Stimulated activated CD8-positive, alpha-beta memory T cell treated with anti-CD3 and anti-CD28 coated beads, Interleukin-15, amount 100 ng/mL, for 48 hours (primary cell): ENCODE results near the gene FHAD1.
"Not testable (repeated sequence)": the region's sequence is repeated elsewhere in the genome, so short reads cannot be mapped to it uniquely, and the experiment has no call there.

Experiments used
- DNase-seq, 2 donors: peaks; one replicate each; pipeline ENCODE4 v3.0.0-alpha.2; 2020; ENCODE audit warnings: low read depth in 2 of 2

Gene FHAD1

GRCh38 chr1:15370781-15371520 lies 123.9 kb downstream of the FHAD1 start:
- DNase-seq = no peak

GRCh38 chr1:15371610-15372545 lies 124.9 kb downstream of the FHAD1 start:
- DNase-seq = no peak

- DNase-seq = no peak
These were observed 131.7 kb downstream of the FHAD1 start for GRCh38 chr1:15378729-15379128.

GRCh38 chr1:15379151-15379550 lies 132.1 kb downstream of the FHAD1 start:
- DNase-seq = not testable (repeated sequence)

- DNase-seq = no peak
These were observed 133.8 kb downstream of the FHAD1 start for GRCh38 chr1:15380601-15381508.

- no peak for DNase-seq
These were observed 134.8 kb downstream of the FHAD1 start for GRCh38 chr1:15381805-15382204.

GRCh38 chr1:15382601-15383518 lies 135.8 kb downstream of the FHAD1 start:
- DNase-seq = no peak

- no peak for DNase-seq
These were observed 136.8 kb downstream of the FHAD1 start for GRCh38 chr1:15383810-15384209.

GRCh38 chr1:15384301-15384901 lies 137.4 kb downstream of the FHAD1 start:
- no peak for DNase-seq

- no peak for DNase-seq
These were observed 138.4 kb downstream of the FHAD1 start for GRCh38 chr1:15385420-15385819.

- DNase-seq = no peak
These were observed 139.2 kb downstream of the FHAD1 start for GRCh38 chr1:15386164-15386749.

- no peak for DNase-seq
These were observed 141.3 kb downstream of the FHAD1 start for GRCh38 chr1:15388201-15388880.

- DNase-seq = not testable (repeated sequence)
These were observed 142.8 kb downstream of the FHAD1 start for GRCh38 chr1:15389828-15390227.

GRCh38 chr1:15390667-15391066 lies 143.6 kb downstream of the FHAD1 start:
- no peak for DNase-seq

GRCh38 chr1:15391366-15391765 lies 144.3 kb downstream of the FHAD1 start:
- DNase-seq = no peak

GRCh38 chr1:15393475-15394257 lies 146.6 kb downstream of the FHAD1 start:
- no peak for DNase-seq

- no peak for DNase-seq
These were observed 147.3 kb downstream of the FHAD1 start for GRCh38 chr1:15394258-15394690.

GRCh38 chr1:15397236-15397635 lies 150.2 kb downstream of the FHAD1 start:
- DNase-seq = no peak
